HUES6 (cell line): ENCODE measurements around the gene AKAP13.

Source experiments
- H3K27ac ChIP-seq: 2 replicates; pipeline ENCODE4 v1.7.0; 2013; ENCODE audit warnings: low read depth, mild to moderate bottlenecking, low read length, inconsistent platforms
- H3K27me3 ChIP-seq: 2 replicates; pipeline ENCODE4 v1.6.1; 2013; ENCODE audit warnings: low read length; ENCODE audit not compliant: control insufficient read depth, insufficient read depth
- H3K36me3 ChIP-seq: 2 replicates; pipeline ENCODE4 v1.6.1; 2013; ENCODE audit warnings: low read length; ENCODE audit not compliant: control insufficient read depth, insufficient read depth
- H3K4me1 ChIP-seq: 2 replicates; pipeline ENCODE4 v1.6.1; 2013; ENCODE audit warnings: low read length; ENCODE audit not compliant: control insufficient read depth, insufficient read depth
- H3K4me3 ChIP-seq: 2 replicates; pipeline ENCODE4 v1.5.1; 2013; ENCODE audit warnings: low read depth, low read length
- H3K9ac ChIP-seq: one replicate; pipeline ENCODE4 v1.6.1; 2013; ENCODE audit warnings: mild to moderate bottlenecking, low read length
- H3K9me3 ChIP-seq: 2 replicates; pipeline ENCODE4 v1.6.1; 2013; ENCODE audit warnings: low read depth, low read length; ENCODE audit not compliant: control insufficient read depth, insufficient read depth

Gene AKAP13

GRCh38 chr15:85415783-85416182 lies 35.4 kb downstream of the AKAP13 start:
- Histone ChIP-seq H3K4me1 (peaks cover 11% of the 10 kb centered on the region), H3K27me3 (no peaks in the 10 kb centered on the region), H3K9me3 (no peaks in the 10 kb centered on the region), H3K9ac (no peak overlapping the region), H3K4me3 (no peak overlapping the region), H3K36me3 (no peaks in the 10 kb centered on the region), H3K27ac (no peak overlapping the region)

- H3K27ac ChIP-seq = no peak overlapping the region
- no peak overlapping the region for H3K9ac ChIP-seq
- no peaks in the 10 kb centered on the region for H3K9me3 ChIP-seq
- H3K36me3 ChIP-seq = no peaks in the 10 kb centered on the region
- H3K27me3 ChIP-seq = no peaks in the 10 kb centered on the region
- peaks cover 11% of the 10 kb centered on the region for H3K4me1 ChIP-seq
- no peak overlapping the region for H3K4me3 ChIP-seq
These were observed 36.9 kb downstream of the AKAP13 start for GRCh38 chr15:85417276-85417675.

GRCh38 chr15:85419161-85419560 lies 38.8 kb downstream of the AKAP13 start:
- no peak overlapping the region for H3K9ac ChIP-seq
- no peak overlapping the region for H3K4me3 ChIP-seq

GRCh38 chr15:85421116-85421925 lies 40.9 kb downstream of the AKAP13 start:
- no peak overlapping the region for H3K27ac ChIP-seq
- H3K4me1 ChIP-seq = no peaks in the 10 kb centered on the region
- H3K9me3 ChIP-seq = no peaks in the 10 kb centered on the region
- no peaks in the 10 kb centered on the region for H3K36me3 ChIP-seq
- no peaks in the 10 kb centered on the region for H3K27me3 ChIP-seq
- no peak overlapping the region for H3K4me3 ChIP-seq
- no peak overlapping the region for H3K9ac ChIP-seq

More at GRCh38 chr15:85419161-85419560, 38.8 kb downstream of the AKAP13 start:
- Histone ChIP-seq H3K4me1 (no peaks in the 10 kb centered on the region), H3K27me3 (no peaks in the 10 kb centered on the region), H3K27ac (no peak overlapping the region), H3K36me3 (no peaks in the 10 kb centered on the region), H3K9me3 (no peaks in the 10 kb centered on the region)

- H3K27me3 ChIP-seq = no peaks in the 10 kb centered on the region
- H3K4me1 ChIP-seq = no peaks in the 10 kb centered on the region
- no peaks in the 10 kb centered on the region for H3K9me3 ChIP-seq
- H3K27ac ChIP-seq = no peak overlapping the region
- H3K9ac ChIP-seq = no peak overlapping the region
- H3K36me3 ChIP-seq = no peaks in the 10 kb centered on the region
- H3K4me3 ChIP-seq = no peak overlapping the region
These were observed 42.2 kb downstream of the AKAP13 start for GRCh38 chr15:85422607-85423006.

- H3K9me3 ChIP-seq = peaks cover 3% of the 10 kb centered on the region; the same call in 1 of the 2 replicates
- no peaks in the 10 kb centered on the region for H3K27me3 ChIP-seq
- no peaks in the 10 kb centered on the region for H3K4me1 ChIP-seq
- no peak overlapping the region for H3K27ac ChIP-seq
- H3K4me3 ChIP-seq = no peak overlapping the region
- H3K36me3 ChIP-seq = no peaks in the 10 kb centered on the region
- no peak overlapping the region for H3K9ac ChIP-seq
These were observed 42.9 kb downstream of the AKAP13 start for GRCh38 chr15:85423256-85423655.

GRCh38 chr15:85424154-85424553 lies 43.8 kb downstream of the AKAP13 start:
- 0 out of 2 replicates have a peak, but pooled peaks cover 3% of the 10 kb centered on the region for H3K4me1 ChIP-seq
- no peak overlapping the region for H3K9ac ChIP-seq
- H3K27me3 ChIP-seq = no peaks in the 10 kb centered on the region
- H3K36me3 ChIP-seq = no peaks in the 10 kb centered on the region
- no peak overlapping the region for H3K4me3 ChIP-seq
- no peak overlapping the region for H3K27ac ChIP-seq
- H3K9me3 ChIP-seq = peaks cover 3% of the 10 kb centered on the region; the same call in 1 of the 2 replicates

GRCh38 chr15:85426481-85426880 lies 46.1 kb downstream of the AKAP13 start:
- Histone ChIP-seq H3K9me3 (peaks cover 3% of the 10 kb centered on the region; the same call in 1 of the 2 replicates), H3K4me1 (peaks cover 20% of the 10 kb centered on the region), H3K9ac (no peak overlapping the region), H3K36me3 (no peaks in the 10 kb centered on the region), H3K27me3 (no peaks in the 10 kb centered on the region), H3K4me3 (no peak overlapping the region), H3K27ac (no peak overlapping the region)

- Histone ChIP-seq H3K36me3 (no peaks in the 10 kb centered on the region), H3K27me3 (no peaks in the 10 kb centered on the region), H3K4me3 (no peak overlapping the region), H3K9ac (no peak overlapping the region), H3K27ac (no peak overlapping the region), H3K4me1 (peaks cover 20% of the 10 kb centered on the region), H3K9me3 (peaks cover 3% of the 10 kb centered on the region; the same call in 1 of the 2 replicates)
These were observed 47.1 kb downstream of the AKAP13 start for GRCh38 chr15:85427286-85428028.

GRCh38 chr15:85429522-85429921 lies 49.1 kb downstream of the AKAP13 start:
- Histone ChIP-seq H3K36me3 (no peaks in the 10 kb centered on the region), H3K27ac (no peak overlapping the region), H3K4me1 (peaks cover 24% of the 10 kb centered on the region), H3K9me3 (peaks cover 3% of the 10 kb centered on the region; the same call in 1 of the 2 replicates), H3K9ac (no peak overlapping the region), H3K4me3 (no peak overlapping the region), H3K27me3 (no peaks in the 10 kb centered on the region)
